AG10803 (cell line): ENCODE measurements around the gene MBNL2.

Experiments used
- DNase-seq: peaks from one replicate; pipeline ENCODE4 v3.0.0; 2010; ENCODE audit warnings: low read depth
- H3K4me3 ChIP-seq: 2 replicates; pipeline ENCODE4 v1.5.1; 2011; ENCODE audit warnings: mild to moderate bottlenecking, low read length, control low read depth
- TF ChIP-seq, protein P1 (sequence below): conservative IDR thresholded peaks from 2 replicates; pipeline ENCODE4 v1.5.1; 2011; ENCODE audit warnings: mild to moderate bottlenecking, low read length, control low read depth, inconsistent platforms

Gene MBNL2

DNA sequence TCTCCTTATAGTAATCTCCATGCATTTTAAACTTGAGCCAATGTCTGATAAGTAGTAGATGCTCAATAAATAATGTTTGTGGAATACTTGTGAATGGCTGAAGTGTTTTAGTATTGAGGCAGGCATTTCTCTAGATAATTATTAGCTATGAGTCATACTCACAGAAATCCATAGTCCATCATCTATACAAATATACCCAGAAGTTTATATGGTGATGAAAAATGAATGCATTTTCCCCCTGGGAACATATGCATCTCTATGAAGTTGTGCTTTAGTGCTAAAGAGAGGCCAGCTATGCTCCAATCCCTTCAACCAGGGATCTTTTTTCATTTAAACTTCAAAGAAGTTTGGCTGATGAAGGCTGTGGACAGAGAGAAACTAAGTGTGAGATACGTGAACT is 17.2 kb downstream of the MBNL2 start:
- no peak overlapping the region for H3K4me3 ChIP-seq
- TF ChIP-seq, protein P1, sequence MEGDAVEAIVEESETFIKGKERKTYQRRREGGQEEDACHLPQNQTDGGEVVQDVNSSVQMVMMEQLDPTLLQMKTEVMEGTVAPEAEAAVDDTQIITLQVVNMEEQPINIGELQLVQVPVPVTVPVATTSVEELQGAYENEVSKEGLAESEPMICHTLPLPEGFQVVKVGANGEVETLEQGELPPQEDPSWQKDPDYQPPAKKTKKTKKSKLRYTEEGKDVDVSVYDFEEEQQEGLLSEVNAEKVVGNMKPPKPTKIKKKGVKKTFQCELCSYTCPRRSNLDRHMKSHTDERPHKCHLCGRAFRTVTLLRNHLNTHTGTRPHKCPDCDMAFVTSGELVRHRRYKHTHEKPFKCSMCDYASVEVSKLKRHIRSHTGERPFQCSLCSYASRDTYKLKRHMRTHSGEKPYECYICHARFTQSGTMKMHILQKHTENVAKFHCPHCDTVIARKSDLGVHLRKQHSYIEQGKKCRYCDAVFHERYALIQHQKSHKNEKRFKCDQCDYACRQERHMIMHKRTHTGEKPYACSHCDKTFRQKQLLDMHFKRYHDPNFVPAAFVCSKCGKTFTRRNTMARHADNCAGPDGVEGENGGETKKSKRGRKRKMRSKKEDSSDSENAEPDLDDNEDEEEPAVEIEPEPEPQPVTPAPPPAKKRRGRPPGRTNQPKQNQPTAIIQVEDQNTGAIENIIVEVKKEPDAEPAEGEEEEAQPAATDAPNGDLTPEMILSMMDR, result no peak

DNA sequence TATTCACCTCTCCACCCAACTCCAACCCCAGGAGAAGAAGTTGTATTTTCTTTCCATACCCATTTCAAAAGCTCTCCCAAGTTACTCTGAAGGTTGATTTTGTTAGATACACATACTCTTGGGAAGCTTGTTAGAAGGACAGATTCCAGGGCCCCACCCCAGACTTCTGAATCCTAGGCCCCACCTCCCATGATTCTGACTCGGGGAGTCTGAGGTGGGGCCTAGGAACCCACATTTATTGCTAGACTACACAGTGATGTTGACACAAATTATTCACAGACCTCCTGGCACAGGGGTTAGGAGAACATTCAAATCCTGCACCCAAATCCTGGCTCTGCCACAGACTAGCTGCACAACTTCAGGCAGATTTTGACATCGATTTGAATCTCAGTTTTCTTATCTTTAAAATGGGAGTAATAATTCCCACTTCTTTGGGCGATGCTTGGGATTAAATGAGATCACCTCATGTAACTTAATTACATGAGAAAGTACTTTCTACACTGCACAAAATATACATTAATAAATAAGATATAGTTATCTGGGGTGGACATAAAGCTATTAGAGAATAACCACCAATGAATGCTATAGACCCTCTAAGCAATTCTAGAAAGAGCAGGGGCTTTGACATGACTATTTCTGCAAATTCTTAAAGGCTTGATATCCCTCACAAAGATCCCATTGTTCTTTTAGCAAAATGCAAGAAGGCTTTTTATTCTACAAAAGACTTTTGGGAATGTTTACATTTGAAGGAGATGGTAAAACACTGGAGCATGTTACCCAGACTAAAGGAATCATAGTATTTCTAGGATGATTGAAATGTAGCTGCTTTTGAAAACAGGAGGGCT is 18.0 kb downstream of the MBNL2 start:
- no peak for DNase-seq
- no peak overlapping the region for H3K4me3 ChIP-seq
- TF ChIP-seq, protein P1, result no peak

More for the DNA sequence above, 17.2 kb downstream of the MBNL2 start:
- no peak for DNase-seq

DNA sequence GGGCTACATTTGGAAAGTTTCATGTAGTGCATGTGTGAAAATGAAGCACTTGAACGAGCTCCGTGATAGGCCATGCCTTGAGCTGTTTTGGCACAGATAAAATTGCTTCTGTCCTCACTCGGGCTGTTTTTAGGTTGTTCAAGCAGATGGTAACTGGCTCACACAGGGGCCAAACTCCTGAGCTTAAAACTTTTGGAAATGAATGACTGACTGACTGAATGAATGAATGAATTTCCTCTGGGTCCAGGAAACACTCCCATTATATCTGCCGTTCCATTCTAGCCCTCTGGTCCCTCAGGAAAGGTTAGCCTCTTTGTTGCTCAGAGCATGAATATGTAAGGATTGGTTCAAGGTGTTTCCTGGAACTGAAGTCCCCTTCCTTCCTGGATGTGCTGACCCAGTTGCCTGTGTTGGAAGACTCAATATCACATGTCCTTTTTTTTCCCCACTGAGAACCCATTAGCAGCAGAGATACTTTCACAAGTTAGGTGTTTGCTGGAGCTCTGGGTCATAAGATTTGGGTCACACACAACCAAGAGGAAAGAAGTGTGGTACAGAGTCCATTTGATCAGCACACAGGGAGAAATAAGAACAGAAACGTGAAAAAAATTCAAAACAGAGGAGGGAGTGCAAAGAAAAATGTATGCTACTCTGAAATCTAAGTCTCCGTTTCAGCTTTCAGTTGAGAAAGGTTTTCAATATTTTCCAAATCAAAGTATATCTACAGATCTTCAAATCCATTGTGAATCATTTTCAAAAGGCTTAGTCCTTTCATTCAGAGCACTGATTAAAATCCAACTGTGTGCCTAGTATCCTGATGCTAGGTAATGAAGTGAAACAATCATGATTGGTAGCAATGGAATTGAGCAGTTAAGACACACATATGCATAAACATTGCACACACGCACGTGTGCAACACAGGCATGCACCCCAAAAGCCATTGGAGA is 18.9 kb downstream of the MBNL2 start:
- TF ChIP-seq, protein P1, result no peak
- DNase-seq, result no peak
- H3K4me3 ChIP-seq, result no peak overlapping the region

DNA sequence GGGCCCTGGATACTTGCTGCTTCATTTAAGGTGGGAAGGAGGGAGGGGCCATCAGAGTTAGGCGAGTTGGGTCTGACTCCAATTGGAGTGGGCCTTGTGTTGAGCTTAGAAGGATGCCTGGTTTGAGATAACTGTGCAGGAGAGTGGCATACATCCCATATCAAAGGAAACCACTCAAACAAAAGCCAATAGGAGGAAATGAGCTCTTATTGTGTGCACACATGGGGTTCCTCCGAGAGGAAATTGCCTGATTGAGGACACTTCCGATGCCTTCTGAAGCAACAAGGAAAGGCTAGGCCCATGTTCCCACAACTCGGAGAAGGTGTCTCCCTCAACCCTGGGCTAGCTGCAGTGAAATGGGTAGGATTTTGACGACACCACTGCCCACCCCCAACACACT is 19.6 kb downstream of the MBNL2 start:
- TF ChIP-seq, protein P1, result no peak
- no peak for DNase-seq
- H3K4me3 ChIP-seq, result no peak overlapping the region

DNA sequence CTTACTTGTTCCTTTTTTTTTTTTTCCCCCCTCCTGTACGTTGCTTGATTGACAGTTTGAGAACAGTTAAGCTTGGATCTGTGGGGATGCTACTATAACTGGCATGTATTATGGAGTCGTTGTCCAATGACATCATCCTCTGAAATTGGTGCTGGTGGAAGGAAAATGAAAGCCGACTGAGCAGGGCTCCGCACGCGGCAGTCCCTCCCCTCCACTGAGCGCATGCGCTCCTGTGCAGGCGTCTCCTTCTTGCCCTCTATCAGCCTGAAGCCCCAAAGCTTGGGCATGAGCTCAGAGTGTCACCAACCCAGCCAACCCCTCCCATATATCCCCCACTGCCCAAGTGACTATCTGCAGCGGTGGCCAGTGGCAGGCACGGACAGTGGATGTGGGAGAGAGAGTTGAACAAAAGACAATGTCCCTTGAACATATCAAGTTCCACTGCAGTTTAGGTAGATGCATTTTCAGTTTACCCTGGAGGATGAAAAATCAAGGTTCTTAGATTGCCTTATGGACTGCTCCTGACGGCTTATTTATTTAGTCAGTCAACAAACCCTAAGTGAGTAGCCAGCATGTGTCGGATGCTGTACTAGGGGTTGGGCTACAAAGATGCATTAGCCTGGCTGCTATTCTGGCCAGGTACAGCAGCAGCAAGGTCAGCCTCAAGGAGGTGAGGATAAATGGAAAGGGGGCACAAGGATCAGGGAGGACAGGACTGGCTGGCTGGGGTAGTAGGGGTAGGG is 20.8 kb downstream of the MBNL2 start:
- no peak for DNase-seq
- H3K4me3 ChIP-seq, result no peak overlapping the region
- TF ChIP-seq, protein P1, result no peak

DNA sequence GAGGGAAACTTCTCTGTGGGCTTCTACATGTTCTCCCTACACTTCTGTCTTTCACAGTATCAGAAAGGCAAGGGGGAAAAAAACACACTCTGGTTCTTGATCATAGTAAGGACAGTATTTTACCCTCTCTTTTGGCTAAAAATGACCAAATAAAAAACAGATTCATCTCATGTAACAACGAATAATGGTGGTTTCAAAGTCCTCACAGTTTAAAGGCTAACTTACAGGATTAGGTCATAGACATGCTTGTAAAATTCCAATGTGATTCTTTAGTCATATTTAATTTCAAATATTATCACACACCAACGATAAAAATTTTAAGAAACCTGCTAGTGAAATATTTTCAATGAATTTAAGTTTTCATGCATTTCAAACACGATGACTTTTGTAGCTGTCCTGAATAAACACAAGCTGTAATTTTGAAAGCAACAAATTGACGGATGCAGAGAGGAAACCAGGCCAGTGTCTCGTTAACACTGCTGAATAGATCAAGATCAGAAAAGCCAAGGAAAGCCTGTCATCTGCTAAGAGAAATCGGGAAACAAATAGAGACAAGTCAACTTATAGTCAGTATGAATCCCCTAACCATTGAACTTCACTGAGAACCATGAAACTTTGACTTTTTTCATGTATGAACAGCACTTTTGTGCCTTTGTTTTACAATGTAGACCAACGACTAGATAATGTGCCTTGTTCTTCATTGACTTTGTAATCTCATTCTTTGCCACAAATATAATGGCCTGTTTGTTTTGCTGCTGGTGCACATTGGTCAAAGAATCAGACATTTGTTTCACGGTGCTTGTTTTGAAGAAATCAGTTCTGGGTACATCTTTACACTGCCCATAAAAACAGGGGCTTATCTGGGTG is 22.0 kb downstream of the MBNL2 start:
- no peak overlapping the region for H3K4me3 ChIP-seq
- no peak for DNase-seq
- TF ChIP-seq, protein P1, result no peak
